NCI-H345 (cell line): ENCODE results near the gene EPC2.
"Not testable (repeated sequence)": the region's sequence is repeated elsewhere in the genome, so short reads cannot be mapped to it uniquely, and the experiment has no call there.

Experiments
- DNase-seq: peaks from one replicate; lab custom pipeline; 2025; lab: John Stamatoyannopoulos, UW

The EPC2 gene

DNA sequence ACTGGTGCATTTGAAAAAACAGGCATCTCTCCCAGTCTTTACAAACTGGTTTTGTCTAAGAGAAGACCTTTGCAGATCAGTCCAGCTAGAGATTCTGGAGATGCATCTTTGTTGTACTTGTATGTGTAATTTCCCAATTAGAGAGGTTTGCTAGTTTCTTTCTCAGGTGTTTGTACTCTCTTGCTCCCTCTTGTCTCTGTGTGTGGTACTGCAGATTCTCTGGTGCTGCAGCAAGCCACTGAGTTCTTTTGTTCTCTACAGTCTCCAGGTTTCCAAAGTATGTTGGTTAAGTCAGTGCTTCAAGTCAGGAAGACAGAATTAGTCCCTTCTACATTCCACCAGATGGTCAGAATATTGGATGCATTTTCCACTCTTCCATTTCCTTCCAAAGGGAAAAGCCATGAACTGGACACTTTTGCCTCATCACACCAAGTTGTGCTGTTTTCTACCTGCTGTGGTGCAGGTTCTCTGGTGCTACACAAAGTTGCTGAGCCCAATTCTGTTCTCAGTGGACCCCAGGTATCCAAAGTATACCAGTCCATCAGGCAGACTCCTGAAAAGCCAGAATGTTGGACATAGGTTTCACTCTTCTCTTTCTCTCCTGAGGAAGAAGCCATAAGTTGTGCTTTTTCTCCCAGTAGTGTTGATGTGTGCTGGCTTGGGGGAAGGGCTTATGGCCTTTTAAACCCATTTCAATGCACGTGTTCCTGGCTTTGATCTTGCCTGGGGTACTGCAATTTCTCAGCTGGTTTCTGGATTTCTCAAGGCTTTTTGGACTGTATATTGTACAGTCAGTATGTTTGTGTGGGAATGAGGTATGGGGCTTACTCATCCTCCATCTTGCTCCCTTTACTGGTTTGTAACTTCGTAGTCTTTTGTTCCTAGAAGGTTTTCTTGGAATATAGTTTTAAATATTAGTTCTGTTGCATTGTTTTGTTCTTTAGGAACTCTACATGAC lies 29.8 kb downstream of the EPC2 start:
- peak; percentile 17 for DNase-seq

DNA sequence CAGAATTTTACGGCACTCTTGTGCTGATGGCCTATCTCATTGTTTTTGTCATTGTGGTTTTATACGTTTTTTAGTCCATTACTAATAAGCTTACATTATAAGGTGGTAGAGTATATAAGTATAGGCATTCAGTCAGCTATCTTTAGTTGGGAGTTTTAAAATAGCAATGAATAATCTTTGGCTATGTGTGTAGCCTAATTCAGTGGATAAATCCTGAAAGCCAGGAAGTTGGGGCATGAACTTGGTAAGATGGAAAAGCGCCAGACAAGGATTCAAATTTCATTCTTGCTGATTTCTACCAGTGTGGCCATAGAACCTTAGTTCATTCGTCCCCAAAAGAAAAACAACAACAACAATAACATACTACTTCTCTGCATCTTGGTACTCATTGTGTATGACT lies 31.2 kb downstream of the EPC2 start:
- no peak for DNase-seq

DNA sequence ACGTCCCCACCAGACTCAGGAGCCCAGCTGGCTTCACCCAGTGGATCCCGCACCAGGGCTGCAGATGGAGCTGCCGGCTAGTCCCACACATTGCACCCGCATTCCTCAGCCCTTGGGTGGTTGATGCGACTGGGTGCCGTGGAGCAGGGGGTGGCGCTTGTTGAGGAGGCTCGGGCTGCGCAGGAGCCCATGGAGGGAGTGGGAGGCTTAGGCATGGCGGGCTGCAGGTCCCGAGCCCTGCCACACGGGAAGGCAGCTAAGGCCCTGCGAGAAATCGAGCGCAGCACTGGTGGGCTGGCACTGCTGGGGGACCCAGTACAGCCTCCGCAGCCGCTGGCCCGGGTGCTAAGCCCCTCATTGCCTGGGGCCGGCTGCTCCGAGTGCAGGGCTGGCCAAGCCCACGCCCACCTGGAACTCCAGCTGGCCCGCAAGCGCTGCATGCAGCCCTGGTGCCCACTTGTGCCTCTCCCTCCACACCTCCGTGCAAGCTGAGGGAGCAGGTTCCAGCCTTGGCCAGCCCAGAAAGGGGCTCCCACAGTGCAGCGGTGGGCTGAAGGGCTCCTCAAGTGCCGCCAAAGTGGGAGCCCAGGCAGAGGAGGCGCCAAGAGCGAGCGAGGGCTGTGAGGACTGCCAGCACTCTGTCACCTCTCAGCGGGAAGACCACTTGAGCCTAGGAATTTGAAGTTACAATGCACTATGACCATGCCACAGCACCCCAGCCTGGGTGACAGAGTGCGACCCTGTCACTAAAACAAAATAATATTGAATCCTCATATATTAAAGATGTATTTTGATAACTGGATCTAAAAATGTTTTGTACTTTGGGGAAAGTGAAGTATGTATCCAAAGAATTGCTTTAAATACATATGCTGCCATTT lies 34.0 kb downstream of the EPC2 start:
- not testable (repeated sequence) for DNase-seq

DNA sequence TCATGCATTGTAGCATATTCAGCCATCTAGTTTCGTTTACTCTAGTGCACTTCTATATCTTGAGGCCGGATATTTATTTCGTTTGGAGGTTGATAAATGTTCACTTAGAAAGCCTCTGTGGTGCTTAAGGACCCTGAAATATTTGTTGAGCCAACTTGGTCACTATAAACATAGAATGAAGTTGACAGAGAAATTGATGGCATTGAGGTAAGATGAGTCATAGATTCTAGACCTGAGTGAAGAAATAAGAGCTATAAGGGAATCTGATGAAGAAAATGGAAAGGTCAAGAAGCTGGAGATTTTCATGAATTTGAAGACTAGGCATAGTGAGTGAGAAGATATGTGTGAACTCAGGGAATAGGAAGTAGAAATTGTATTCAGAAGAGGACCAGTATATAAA lies 35.9 kb downstream of the EPC2 start:
- DNase-seq, result no peak

DNA sequence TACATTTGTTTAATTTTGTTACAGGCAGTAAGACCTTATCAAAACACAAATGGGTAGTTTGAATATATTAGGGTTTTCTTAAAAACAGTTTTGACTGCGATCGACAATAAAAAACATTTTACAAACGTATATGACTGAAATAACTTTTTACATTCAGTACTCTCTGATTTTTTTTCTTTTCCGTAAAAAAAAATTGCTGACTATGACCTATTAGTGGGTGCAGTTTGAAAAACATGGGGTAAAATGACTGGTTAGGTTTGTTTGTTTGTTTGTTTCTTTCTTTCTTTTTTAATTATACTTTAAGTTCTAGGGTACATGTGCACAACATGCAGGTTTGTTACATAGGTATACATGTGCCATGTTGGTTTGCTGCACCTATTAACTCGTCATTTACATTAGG lies 36.9 kb downstream of the EPC2 start:
- DNase-seq, result no peak

DNA sequence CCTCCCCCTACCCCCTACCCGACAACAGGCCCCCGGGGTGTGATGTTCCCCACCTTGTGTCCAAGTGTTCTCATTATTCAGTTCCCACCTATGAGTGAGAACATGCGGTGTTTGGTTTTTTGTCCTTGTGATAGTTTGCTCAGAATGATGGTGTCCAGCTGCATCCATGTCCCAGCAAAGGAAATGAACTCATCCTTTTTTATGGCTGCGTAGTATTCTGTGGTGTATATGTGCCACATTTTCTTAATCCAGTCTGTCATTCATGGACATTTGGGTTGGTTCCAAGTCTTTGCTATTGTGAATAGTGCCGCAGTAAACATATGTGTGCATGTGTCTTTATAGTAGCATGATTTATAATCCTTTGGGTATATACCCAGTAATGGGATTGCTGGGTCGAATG lies 37.3 kb downstream of the EPC2 start:
- DNase-seq, result not testable (repeated sequence)

DNA sequence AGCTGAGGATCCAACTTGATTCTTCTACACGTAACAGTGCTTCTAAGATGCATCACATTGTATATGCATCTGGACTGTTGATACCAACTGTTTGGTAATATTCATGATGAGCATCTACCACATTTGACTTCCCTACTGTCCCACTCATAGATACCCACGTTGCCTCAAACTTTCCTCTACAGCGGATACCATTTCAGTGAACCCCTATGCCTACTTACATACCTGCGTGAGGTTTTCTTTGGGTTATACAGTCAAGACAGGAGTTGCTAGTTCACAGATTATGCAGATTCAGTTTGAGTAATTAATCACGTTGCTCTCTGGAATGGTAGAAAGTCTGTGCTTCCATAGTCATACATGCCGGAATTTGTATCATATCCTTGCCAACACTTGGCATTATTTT lies 40.0 kb downstream of the EPC2 start:
- DNase-seq, result no peak

DNA sequence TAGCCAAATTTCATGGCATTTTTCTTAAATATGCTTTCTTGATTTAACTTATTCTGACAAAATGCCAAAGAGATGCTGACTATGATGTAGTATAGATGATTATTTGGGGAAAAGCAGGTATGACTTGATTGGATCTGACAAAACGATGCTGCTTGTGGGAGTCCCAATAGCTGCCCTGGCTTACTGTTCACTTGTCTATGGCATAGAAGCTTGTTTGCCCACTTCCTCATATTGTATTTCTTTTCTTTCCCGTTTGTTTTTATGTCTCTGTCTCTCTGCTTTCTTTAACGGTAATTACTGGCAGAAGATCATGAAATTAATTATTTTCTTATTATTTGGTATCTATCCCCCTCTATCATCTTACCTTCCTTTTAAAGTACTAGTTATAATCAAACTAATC lies 43.0 kb downstream of the EPC2 start:
- DNase-seq, result no peak

DNA sequence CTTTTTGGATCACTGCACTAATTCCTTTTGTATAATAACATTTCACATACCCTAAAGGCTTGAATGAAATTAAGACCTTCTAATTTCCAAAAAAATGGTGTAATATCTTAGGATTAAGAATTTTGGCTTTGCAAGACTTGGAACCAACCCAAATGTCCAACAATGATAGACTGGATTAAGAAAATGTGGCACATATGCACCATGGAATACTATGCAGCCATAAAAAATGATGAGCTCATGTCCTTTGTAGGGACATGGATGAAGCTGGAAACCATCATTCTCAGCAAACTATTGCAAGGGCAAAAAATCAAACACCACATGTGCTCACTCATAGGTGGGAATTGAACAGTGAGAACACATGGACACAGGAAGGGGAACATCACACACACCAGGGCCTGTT lies 43.5 kb downstream of the EPC2 start:
- DNase-seq, result not testable (repeated sequence)

DNA sequence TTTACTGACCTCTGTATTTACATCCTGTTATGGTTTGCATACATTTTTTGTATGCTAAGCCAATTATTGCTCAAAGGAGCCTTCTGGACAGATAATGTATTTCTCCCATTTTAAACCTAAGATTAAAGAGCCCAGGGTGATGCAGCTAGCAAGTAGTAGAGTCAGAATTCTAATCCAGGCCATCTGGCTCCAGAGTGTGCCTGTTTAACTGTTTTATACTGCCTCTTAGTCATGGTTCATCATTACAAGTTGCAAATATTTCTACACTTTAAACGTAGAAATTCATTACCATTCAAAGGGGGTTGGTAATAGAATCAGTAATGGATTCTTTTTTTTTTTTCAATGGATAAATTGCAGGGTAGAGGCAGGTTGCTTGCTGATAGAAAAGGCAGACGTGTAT lies 52.4 kb downstream of the EPC2 start:
- DNase-seq, result no peak

DNA sequence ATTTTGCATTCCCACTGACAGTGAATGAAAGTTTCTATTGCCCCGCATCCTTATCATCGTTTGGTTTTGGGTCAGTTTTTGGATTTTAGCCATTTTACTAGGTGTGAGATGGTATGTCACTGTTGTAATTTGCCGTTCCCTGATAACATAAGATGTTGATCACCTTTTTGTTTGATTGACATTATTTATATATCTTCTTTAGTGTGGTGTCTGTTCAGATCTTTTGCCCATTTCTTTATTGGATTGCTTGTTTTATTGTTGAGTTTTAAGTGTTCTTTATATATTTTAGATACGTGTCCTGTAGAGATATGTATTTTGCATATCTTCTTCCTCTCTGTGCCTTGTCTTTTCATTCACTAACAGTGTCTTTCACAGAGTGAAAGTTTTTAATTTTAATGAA lies 55.3 kb downstream of the EPC2 start:
- DNase-seq, result no peak

DNA sequence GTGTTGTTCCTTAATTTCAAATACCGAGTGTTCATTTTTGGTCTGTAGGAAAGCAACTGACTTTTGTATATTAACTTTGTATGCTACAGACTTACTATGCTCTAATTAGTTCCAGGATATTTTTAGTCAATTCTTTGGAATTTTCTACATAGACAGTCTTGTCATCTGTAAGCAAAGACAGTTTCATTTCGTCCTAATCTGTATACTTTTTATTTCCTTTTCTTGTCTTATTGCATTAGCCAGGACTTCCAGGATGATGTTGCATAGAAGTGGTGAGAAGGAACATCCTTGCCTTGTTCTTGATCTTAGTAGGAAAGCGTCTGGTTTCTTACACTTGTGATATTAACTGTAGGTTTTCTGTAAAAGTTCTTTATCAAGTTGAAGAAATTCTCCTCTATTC lies 56.5 kb downstream of the EPC2 start:
- no peak for DNase-seq

DNA sequence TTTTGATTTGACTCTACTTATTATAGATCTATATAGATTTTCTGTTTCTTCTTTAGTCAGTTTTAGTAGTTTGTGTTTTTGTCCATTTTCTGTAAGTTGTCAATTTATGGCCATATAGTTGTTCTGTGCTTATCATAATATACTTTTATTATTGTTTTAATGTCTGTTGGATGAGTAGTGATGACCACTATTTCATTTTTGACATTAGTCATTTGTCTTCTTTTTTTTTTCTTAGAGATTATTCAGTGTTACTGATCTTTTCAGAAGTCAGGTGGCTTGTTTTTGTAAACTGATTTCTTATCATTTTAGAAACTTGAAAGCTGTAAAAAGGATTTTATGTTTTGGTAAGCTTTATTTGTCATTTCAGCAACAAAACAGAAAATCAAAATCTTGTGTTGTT lies 57.3 kb downstream of the EPC2 start:
- DNase-seq, result no peak

DNA sequence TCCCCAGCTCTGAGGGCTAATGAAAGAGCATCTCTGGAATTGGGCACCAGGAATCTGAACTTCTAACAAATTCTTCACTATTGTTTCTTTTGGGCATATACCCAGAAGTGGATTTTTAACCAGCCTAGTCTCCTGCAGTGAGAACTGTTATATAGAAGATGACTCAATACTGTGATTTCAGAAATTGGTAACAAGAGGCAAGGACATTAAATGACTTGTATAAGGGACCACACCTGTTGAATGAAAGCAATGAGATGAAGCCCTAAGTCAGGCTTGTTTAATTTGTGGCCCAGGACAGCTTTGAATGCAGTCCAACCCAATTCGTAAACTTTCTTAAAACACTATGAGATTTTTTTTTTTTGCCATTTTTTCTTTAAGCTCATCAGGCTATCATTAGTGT lies 57.9 kb downstream of the EPC2 start:
- DNase-seq, result no peak

DNA sequence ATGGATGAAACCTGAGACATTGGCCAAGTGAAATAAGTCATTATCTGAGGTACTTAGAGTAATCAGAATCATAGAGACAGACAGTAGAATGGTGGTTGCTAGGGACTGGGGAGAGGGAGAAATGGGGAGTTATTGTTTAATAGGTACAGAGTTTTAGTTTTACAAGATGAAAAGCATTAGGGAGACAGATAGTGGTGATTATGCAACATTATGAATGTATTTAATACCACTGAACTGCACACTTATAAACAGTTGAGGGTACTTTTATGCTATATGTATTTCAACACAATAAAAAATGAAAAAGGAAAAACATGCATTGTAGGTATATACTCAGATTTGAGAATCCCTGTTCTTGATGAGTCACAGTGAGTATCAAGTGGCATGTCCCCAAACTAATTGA lies 59.7 kb downstream of the EPC2 start:
- no peak for DNase-seq

DNA sequence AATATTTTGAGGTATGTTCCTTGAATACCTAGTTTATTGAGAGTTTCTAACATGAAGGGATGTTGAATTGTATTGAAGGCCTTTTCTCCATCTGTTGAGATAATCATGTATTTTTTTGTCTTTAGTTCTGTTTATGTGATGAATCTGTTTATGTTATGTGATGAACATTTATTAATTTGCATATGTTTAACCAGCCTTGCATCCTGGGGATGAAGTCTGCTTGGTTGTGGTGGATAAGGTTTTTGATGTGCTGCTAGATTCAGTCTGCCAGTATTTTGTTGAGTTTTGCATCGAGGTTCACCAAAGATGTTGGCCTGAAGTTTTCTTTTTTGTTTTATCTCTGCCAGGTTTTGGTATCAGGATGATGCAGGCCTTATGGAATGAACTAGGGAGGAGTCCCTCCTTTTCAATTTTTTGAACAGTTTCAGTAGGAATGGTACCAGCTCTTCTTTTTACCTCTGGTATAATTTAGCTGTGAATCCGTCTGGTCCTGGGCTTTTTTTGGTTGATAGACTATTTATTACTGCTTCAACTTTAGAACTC lies 71.9 kb downstream of the EPC2 start:
- DNase-seq, result no peak

DNA sequence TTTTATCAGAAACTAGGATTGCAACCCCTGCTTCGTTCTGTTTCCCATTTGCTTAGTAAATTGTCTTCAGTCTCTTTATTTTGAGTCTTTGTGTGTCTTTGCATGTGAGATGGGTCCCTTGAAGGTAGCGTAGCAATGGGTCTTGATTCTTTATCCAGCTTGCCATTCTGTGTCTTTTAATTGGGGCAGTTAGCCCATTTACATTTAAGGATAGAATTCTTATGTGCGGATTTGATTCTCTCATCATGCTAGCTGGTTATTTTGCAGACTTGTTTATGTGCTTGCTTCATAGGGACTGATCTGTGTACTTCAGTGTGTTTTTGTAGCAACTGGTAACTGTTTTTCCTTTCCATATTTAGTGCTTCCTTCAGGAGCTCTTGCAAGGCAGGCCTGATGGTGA lies 73.5 kb downstream of the EPC2 start:
- no peak for DNase-seq

DNA sequence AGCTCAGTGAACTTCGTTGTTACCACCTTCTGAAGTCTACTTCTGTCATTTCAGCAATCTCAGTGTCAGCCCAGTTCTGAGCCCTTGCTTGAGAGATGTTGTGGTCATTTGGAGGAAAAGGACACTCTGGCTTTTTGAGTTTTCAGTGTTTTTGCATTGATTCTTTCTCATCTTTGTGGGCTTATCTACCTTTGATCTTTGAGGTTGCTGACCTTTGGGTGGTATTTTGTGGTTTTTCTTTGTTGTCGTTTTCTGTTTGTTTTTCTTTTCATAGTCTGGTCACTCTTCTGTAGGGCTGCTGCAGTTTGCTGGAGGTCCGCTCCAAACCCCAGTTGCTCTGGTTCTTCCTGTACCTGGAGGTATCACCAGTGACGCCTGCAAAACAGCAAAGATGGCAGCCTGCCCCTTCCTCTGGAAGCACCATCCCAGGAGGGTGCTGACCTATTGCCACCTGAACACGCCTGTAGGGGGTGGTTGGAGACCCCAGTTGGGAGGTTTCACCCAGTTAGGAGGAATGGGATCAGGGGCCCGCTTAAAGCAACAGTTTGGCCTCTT lies 74.7 kb downstream of the EPC2 start:
- DNase-seq, result no peak

DNA sequence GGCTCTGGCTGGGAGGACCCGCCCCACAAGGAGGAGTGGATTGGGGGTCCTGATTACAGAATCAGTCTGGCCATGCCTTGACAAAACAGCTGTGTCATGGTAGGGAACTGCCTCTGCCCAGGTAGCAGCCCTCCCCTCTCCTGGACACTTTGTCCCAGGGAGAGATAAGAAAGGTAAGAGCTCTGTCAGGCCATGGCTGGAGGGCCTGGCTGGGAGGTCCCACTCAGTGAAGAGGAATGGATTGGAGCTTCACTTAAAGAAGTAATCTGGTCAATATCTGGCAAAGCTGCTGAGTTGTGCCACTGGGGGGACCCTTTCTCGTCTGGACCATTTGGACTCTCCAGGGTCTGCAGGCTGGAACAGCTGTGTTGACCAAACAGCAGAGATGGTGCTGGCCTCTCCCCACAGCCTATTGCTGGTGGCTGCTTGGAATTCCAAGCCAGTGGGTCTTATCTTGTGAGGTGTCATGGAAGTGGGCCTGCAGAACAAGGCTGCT lies 75.4 kb downstream of the EPC2 start:
- DNase-seq, result no peak

DNA sequence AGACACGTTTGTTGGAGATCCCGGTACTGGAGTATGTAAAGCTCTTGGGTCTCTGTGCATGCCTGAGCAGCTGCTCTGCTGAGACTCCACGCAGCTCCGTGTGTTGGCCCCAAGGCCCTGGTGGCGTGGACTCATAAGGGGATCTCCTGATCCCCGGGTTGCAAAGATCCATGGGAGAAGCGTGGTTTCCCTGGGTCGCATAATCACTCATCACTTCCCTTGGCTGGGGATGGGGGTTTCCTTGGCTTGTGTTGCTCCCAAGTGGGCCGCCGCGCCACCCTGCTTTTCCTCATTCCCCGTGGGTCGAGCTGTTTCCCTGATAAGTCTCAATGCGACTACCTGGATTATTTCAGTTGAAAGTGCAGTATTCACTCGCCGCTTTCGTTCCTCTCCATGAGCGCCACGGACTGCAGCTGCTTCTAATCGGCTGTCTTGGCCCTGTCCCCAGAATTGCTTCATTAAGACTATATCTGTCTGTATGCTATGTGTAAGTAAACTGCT lies 76.0 kb downstream of the EPC2 start:
- peak; percentile 8 for DNase-seq

DNA sequence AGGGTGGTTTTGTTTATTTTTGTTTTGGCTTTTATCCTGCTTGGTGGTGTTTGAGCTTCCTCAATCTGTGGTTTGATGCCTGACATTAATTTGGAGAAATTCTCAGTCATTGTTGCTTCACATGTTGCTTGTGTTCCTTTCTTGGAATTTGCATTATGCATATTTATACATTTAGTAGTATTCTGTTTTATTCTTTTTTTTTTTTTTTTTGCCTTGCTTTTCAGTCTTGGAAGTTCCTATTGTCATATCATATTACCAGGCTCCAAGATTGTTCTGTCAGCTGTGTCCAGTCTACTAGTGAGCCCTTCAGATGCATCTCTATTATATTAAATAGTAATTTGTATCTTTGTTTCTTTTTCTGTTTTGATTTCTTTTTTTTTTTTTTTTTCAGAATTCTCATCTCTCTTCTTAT lies 77.0 kb downstream of the EPC2 start:
- DNase-seq, result no peak
